Esophagus muscularis mucosa (tissue), 3 donors: ENCODE results near the gene MET.

Experiments used
- EP300 ChIP-seq: sonication (generic); formaldehyde crosslinking; IDR thresholded peaks from one replicate; pipeline ENCODE4 v1.6.1; 2017; ENCODE audit warnings: antibody characterized with exemption
- TF ChIP-seq, protein P1 (sequence below), 3 experiments: fragments of 200-600 bp in 2 of 3; fragments of 450-650 bp in 1 of 3; sonication (generic) in 2 of 3; IDR thresholded peaks; one replicate each; pipeline ENCODE4 v1.5.1; 2017 to 2019; ENCODE audit warnings: antibody characterized with exemption in 3 of 3, mild to moderate bottlenecking in 2 of 3, moderate library complexity in 1 of 3

GRCh38 chr7:116788572-116789197 is 116.7 kb downstream of the MET start:
- TF ChIP-seq EP300, result no peak
- TF ChIP-seq, protein P1, sequence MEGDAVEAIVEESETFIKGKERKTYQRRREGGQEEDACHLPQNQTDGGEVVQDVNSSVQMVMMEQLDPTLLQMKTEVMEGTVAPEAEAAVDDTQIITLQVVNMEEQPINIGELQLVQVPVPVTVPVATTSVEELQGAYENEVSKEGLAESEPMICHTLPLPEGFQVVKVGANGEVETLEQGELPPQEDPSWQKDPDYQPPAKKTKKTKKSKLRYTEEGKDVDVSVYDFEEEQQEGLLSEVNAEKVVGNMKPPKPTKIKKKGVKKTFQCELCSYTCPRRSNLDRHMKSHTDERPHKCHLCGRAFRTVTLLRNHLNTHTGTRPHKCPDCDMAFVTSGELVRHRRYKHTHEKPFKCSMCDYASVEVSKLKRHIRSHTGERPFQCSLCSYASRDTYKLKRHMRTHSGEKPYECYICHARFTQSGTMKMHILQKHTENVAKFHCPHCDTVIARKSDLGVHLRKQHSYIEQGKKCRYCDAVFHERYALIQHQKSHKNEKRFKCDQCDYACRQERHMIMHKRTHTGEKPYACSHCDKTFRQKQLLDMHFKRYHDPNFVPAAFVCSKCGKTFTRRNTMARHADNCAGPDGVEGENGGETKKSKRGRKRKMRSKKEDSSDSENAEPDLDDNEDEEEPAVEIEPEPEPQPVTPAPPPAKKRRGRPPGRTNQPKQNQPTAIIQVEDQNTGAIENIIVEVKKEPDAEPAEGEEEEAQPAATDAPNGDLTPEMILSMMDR (IDR thresholded peaks at IDR 0.05), result no peak
